Heart left ventricle (tissue), 16 donors: ENCODE data around the gene DNAJC18. TPM values are rescaled to one million over a fixed set of nuclear protein-coding genes. Genes with fewer than 3 reads are reported as not detected.

Experiments
- ATAC-seq, 4 donors: fragments of 200-7000 bp; cut with Tn5 transposase; one replicate each; pipeline ENCODE4 v1.9.1; 2020 to 2022; ENCODE audit warnings: moderate library complexity in 4 of 4, mild to moderate bottlenecking in 3 of 4, moderate number of reproducible peaks in 1 of 4
- DNase-seq, 5 donors: peaks; one replicate each; pipeline ENCODE4 v3.0.0-alpha.2; 2020
- H3K27ac ChIP-seq, 12 donors: fragments of 200-600 bp; sonication (generic) in 4 of 12; one replicate each; pipeline versions ENCODE4 v1.5.0 to v1.8.0; 2016 to 2022; ENCODE audit warnings: mild to moderate bottlenecking in 2 of 12
- H3K27me3 ChIP-seq, 9 donors: fragments of 200-600 bp; sonication (generic) in 2 of 9; one replicate each; pipeline versions ENCODE4 v1.5.1 to v1.8.0; 2016 to 2022; ENCODE audit warnings: mild to moderate bottlenecking in 3 of 9
- H3K36me3 ChIP-seq, 9 donors: fragments of 200-600 bp; sonication (generic) in 2 of 9; one replicate each; pipeline versions ENCODE4 v1.5.0 to v1.8.0; 2018 to 2022; ENCODE audit warnings: mild to moderate bottlenecking in 2 of 9
- H3K4me1 ChIP-seq, 12 donors: fragments of 200-600 bp; sonication (generic) in 4 of 12; one replicate each; pipeline versions ENCODE4 v1.5.0 to v1.8.0; 2016 to 2022; ENCODE audit warnings: mild to moderate bottlenecking in 3 of 12
- H3K4me3 ChIP-seq, 12 donors: fragments of 200-600 bp; sonication (generic) in 4 of 12; one replicate each; pipeline versions ENCODE4 v1.5.0 to v1.8.0; 2017 to 2022; ENCODE audit warnings: mild to moderate bottlenecking in 9 of 12, moderate library complexity in 4 of 12
- H3K9me3 ChIP-seq, 12 donors: fragments of 200-600 bp; sonication (generic) in 4 of 12; one replicate each; pipeline versions ENCODE4 v1.5.0 to v1.8.0; 2016 to 2022; ENCODE audit warnings: mild to moderate bottlenecking in 1 of 12
- CTCF ChIP-seq, 12 donors: fragments of 200-600 bp; sonication (generic) in 4 of 12; IDR thresholded peaks; one replicate each; pipeline versions ENCODE4 v1.5.0 to v1.8.0; 2018 to 2022; ENCODE audit warnings: antibody characterized with exemption in 12 of 12, mild to moderate bottlenecking in 5 of 12
- POLR2A ChIP-seq, 2 donors: fragments of 450-650 bp; IDR thresholded peaks; one replicate each; pipeline ENCODE4 v1.6.1; 2017; ENCODE audit warnings: antibody characterized with exemption in 2 of 2, mild to moderate bottlenecking in 2 of 2, moderate library complexity in 2 of 2
- WGBS, 4 donors: extraction: QIAGEN DNeasy Blood & Tissue Kit in 2 of 4; methylation state at CpG; one replicate each; pipeline versions ENCODE4 v1.1.5 to v1.1.7; 2013 to 2018; 5-methylcytosine and 5-hydroxymethylcytosine counted together
- intact Hi-C, 10 donors: fragments of 100-400 bp; cut with DNase I; formaldehyde crosslinking; loops; one replicate each; pipeline versions ENCODE4 v1.11.1 to v1.14.2; 2022
- polyA plus RNA-seq, 2 donors: library from polyadenylated mRNA; stranded (reverse); fragments of 200-250 nt; gene quantifications; one replicate each; pipeline ENCODE4 v1.2.3, GENCODE V29; 2013
- total RNA-seq, 9 donors: library from RNA; depleted of rRNA in 2 of 9; stranded (reverse); fragments of >200 nt in 2 of 9; fragmentation: NEBNext Ultra II Directional in 3 of 9; extraction: Animal tissue kit (Norgen Biotek cat#: 25700) in 3 of 9; gene quantifications; one replicate each; pipeline versions ENCODE4 v1.1.0 to v1.2.4, GENCODE V29; 2016 to 2023
- donor health status: ischemic (EF 13 %, LVEDD 7.1; RV severe dilation, severe dysfunction).
- donor health status: healthy with polysubstance abuse.
- donor health status: DM: no; HTN: yes; CAD: no.
- donor health status: DM: no; HTN: no; CAD: no.
- donor health status: ischemic (EF 25% LVEDD 6.9; RV normal size, moderate dysfunction).
- donor health status: ischemic (EF 25% LVEDD 5.7; RV mildly dilated, moderate dysfunction).
- donor health status: healthy.
- donor health status: DM: yes; HTN: yes; CAD: no.
- donor health status: ischemic (EF 35%, LVEDD 5.7; RV mildly dilated, moderate dysfunction).
- donor health status: nonischemic (EF 11% LVEDD 7.7; RV severe dilation, severe dysfunction).
- donor health status: DM: yes; HTN: yes; CAD: no.
- donor health status: PGD.
- donor health status: ischemic (EF 29% LVEDD 5.4; RV normal size, mild dysfunction).
- donor health status: nonischemic (EF 23%, LVEDD 6.1; RV moderate dilation, normal function).

Gene DNAJC18
- total and polyA plus RNA-seq, 11 donors, result 4.0 to 17.8 (median 9.1) TPM

GRCh38 chr5:139393497-139394122 is 45.7 kb downstream of the DNAJC18 start:
- H3K27me3 ChIP-seq, result peaks cover 0 to 28% (median 0%) of the 10 kb centered on the region in 9 donors
- intact Hi-C loops, result loop anchor here in 5 of 10 donors (2.0 to 10.0 kb wide), 4 partner anchors 21 to 99 kb away; partner anchors contain the start of genes PAIP2 (in 5 of the 5) and MATR3 (in 1 of the 5)
- no peak for TF ChIP-seq CTCF (IDR thresholded peaks at IDR 0.05)
- TF ChIP-seq POLR2A (IDR thresholded peaks at IDR 0.05), result no peak
- no peak for ATAC-seq
- peak overlapping the region; percentile 65 to 82 (median 69) for H3K4me3 ChIP-seq
- H3K27ac ChIP-seq, result peak overlapping the region; percentile 84 to 97 (median 93)
- H3K4me1 ChIP-seq, result peaks cover 5 to 86% (median 54%) of the 10 kb centered on the region in 12 donors
- no peak for DNase-seq
- H3K9me3 ChIP-seq, result no peaks in the 10 kb centered on the region
- peaks cover 0 to 14% (median 0%) of the 10 kb centered on the region in 9 donors for H3K36me3 ChIP-seq
- 10 to 41% (median 19%) methylated on average over 23 to 49 of the region's 49 CpGs for WGBS, 4 donors

GRCh38 chr5:139392678-139393496 is 46.4 kb downstream of the DNAJC18 start:
- intact Hi-C loops, result loop anchor here in 5 of 10 donors (5.0 to 10.0 kb wide), 2 partner anchors 51 to 98 kb away; partner anchors contain the start of genes PAIP2 (in 5 of the 5) and MATR3 (in 1 of the 5)
- Histone ChIP-seq H3K27me3 (peaks cover 0 to 28% (median 0%) of the 10 kb centered on the region in 9 donors), H3K4me3 (peak overlapping the region; percentile 65 to 82 (median 69)), H3K9me3 (no peaks in the 10 kb centered on the region), H3K4me1 (peaks cover 5 to 90% (median 61%) of the 10 kb centered on the region in 12 donors), H3K27ac (peak overlapping the region in 10 of 12 donors; percentile 84 to 97 (median 92)), H3K36me3 (peaks cover 0 to 14% (median 0%) of the 10 kb centered on the region in 9 donors)
- WGBS, 4 donors, result 13 to 67% (median 31%) methylated on average over 33 to 77 of the region's 77 CpGs
- no peak for TF ChIP-seq POLR2A (IDR thresholded peaks at IDR 0.05)
- peak in 11 of 12 donors; percentile 23 to 56 (median 39) for TF ChIP-seq CTCF (IDR thresholded peaks at IDR 0.05)
- DNase-seq (peak in 4 of 5 donors; percentile 57 to 86 (median 66)), ATAC-seq (peak in 3 of 4 donors; percentile 8 to 27 (median 19))

GRCh38 chr5:139392324-139392677 is 47.0 kb downstream of the DNAJC18 start:
- Histone ChIP-seq H3K4me3 (peak overlapping the region; percentile 65 to 82 (median 69)), H3K9me3 (no peaks in the 10 kb centered on the region), H3K27ac (peak overlapping the region in 10 of 12 donors; percentile 42 to 97 (median 62)), H3K27me3 (peaks cover 0 to 28% (median 0%) of the 10 kb centered on the region in 9 donors), H3K36me3 (peaks cover 0 to 14% (median 0%) of the 10 kb centered on the region in 9 donors), H3K4me1 (peaks cover 5 to 90% (median 62%) of the 10 kb centered on the region in 12 donors)
- DNase-seq (no peak), ATAC-seq (no peak)
- intact Hi-C loops, result loop anchor here in 5 of 10 donors (5.0 to 10.0 kb wide), 2 partner anchors 50 to 98 kb away; partner anchors contain the start of genes PAIP2 (in 5 of the 5) and MATR3 (in 1 of the 5)
- TF ChIP-seq POLR2A (IDR thresholded peaks at IDR 0.05), result no peak
- no peak for TF ChIP-seq CTCF (IDR thresholded peaks at IDR 0.05)
- 17 to 33% (median 29%) methylated on average over 6 to 36 of the region's 36 CpGs for WGBS, 4 donors
